IPS-NIHi7 (cell line): ENCODE data around the gene MFAP5.
A peak's percentile ranks its signal among the peaks of the same experiment; 100 is the strongest.

Experiments
- DNase-seq: peaks from one replicate; pipeline ENCODE4 v3.0.0; 2012; ENCODE audit warnings: mixed read lengths; ENCODE audit errors: extremely low spot score

The MFAP5 gene

DNA sequence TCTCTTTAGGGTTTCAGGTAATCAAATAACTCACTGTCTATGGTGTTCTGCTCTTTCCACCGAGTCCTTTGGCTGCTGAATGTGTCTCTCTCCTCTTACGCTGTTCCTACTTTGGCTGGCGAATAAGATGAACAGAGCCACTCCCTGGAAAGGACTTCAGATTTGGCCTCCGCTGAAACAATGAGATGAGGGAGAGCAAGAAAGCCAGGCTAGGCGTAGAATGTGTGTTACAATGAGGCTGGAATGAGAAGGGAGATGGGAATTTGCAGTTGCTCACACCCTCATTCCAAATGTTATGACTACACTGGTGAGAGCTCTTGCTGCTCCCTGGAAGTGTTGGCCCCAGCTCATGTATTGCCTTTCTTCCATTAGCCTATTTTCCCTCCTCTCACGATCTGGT is at the start of gene MFAP5:
Gene MFAP5 (minus strand): TSS at position 234 of the 400 bp plus-strand sequence. CDS start 722 bp downstream, outside the sequence.
- peak; percentile 22 for DNase-seq

DNA sequence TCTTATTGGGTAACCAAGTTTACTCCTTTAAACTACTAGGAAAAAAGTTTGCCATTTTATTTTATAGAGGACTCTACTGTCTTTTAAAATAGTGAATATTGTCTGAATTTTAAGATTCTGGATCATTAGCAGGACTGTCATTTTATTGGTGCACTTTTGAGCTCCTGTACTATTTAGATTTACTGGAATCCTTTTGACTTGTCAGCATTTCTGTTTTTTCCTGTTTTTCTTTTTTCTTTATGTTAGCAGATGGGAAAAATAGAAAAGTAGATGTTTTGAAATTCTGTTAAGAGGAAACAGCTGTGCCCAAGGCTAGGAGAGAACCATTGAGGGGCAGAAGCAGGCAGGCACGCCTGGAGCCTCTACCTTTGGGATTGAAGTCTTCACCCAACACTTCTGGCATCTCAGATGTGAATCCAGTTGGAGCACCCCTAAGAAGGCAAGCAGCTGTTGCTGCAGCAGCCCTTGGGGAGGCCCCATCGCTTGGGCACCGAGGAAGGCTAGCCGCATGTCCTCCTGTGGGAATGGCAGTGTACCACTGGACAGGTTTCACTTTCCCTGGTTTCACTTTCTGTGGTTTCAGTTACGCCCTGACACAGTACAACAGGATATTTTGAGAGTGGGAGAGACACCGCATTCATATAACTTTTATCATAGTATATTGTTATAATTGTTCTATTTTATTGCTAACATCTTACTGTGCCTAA is 46.7 kb upstream of the MFAP5 start:
- DNase-seq: no peak

DNA sequence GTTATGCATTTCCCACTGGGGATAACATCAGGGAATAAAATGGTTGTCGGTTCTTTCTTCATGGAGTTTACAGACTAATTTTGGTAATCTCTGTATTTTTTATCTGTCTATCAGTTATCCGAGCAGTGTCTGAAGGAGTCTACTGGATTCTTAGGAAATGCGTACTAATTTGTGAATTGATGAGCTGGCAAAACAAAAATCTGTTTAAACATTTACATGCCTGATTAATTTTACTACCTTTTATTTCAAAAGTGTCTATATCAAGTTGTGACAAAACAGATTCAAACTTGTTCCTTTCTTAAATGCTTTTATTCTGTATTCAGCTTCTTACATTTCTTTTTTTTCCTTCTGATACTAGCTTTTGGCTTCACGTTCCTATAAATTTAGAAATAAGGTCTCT is 39.5 kb upstream of the MFAP5 start:
- DNase-seq: no peak

- no peak for DNase-seq
Observed at GRCh38 chr12:8701046-8701660, 38.5 kb upstream of the MFAP5 start.

- DNase-seq: no peak
Observed at GRCh38 chr12:8699714-8700113, 37.1 kb upstream of the MFAP5 start.

DNA sequence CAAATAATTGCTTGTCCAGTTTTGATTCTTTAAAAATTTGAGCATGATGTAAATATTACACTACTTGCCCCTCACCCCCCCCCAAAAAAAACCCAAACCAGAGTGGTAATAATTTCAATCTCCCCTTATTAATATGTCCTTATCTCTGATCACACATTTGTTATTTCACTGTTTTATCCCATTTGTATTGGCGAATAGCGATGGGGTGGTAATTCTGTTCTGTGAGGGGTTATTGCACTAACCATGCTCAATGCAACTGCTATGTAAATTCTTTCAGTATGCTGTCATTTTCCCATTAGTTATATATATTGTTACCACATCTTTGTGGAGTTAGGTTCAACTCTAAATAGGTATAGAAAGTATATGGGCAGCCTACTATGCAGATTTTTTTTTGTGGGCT is 36.3 kb upstream of the MFAP5 start:
- no peak for DNase-seq

- peak; percentile 73 for DNase-seq
Observed at GRCh38 chr12:8698132-8698851, 35.7 kb upstream of the MFAP5 start.

DNA sequence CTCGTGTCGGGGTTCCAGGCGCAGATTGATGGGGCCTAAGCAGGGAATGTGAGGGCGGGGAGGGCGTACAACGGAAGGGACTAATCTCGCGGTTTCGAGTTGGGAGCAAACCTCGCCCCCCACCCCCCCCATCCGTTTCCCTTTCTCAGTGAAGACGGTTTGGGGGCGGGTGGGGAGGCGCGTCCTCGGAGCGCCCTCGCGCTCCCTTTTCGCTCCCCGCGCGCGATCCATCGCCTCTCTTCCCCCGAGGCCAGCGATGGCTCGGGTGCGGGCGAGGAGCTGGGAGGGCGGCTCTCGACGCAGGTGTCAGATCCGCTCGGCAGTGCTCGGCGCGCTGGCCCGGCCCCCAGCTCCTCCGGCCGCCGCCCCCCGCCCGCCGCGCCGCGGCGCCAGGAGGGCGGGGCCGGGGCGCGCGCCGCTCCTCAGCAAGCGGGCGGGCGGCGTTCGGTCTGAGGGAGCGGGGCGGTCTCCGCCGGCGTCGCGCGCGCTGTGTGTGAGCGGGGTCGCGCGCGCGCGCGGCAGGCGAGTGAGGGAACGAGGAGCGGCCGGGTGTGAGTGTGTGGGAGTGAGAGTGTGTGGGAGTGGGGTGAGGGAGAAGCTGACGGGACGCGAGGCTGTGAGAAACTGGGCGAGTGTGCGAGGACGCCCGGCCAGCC is 35.0 kb upstream of the MFAP5 start, which contains the start of gene RIMKLB:
Gene RIMKLB (plus strand): TSS at position 516 of the 656 bp plus-strand sequence. CDS start 15,876 bp downstream, outside the sequence.
- peak; percentile 84 for DNase-seq

- DNase-seq: no peak
Observed at GRCh38 chr12:8697120-8697475, 34.5 kb upstream of the MFAP5 start.

DNA sequence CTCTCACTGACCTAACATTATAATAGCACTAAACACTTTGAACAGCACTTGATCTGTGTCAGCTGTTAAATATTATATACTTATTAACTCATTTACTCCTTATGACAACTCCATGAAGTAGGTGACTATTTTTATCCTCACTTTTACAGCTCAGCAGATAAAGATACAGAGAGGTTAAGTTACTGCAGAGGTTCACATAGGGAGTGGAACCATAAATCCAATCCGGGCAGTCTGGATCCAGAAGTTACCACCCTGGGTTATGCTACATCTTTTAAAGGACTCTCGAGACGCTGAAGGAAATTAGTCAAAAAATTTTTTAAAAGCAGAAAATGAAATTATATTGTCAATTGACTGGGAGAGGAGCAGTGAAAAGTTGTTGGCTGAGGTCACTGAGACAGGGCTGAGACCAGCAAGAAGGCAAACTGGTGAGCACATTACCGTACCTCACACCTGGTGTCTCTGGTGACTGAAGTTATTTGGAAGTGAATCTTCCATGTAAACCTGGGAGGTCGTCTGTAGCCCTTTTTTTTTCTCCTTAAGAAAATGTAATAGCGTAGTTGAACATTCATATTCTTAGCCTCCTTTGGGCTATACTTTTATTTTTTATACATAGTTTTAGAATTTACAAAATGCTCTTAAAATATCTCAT is 33.9 kb upstream of the MFAP5 start:
- peak; percentile 22 for DNase-seq

GRCh38 chr12:8695116-8695515 is 32.5 kb upstream of the MFAP5 start:
- no peak for DNase-seq

GRCh38 chr12:8692573-8692972 is 29.9 kb upstream of the MFAP5 start:
- peak; percentile 79 for DNase-seq

DNA sequence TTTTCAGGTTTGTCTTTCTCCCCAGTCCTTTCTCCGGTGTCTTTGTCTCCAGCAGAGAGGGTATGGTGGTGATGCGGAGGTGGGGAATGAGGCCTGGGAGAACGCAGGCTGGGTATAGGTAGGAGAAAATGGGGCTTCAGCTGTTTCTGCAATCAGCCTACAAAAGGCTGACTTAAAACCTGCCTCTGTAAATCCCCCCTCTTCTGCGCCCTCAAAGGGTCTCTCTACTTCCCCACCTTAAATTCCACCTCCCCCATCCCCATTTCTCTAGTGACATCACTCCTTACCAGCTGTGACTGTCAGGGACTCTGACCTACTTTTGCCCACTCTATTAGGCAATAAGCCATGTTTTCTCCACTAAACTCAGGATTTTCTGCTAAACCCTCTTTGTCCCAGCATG is 27.1 kb upstream of the MFAP5 start:
- DNase-seq: peak; percentile 31

DNA sequence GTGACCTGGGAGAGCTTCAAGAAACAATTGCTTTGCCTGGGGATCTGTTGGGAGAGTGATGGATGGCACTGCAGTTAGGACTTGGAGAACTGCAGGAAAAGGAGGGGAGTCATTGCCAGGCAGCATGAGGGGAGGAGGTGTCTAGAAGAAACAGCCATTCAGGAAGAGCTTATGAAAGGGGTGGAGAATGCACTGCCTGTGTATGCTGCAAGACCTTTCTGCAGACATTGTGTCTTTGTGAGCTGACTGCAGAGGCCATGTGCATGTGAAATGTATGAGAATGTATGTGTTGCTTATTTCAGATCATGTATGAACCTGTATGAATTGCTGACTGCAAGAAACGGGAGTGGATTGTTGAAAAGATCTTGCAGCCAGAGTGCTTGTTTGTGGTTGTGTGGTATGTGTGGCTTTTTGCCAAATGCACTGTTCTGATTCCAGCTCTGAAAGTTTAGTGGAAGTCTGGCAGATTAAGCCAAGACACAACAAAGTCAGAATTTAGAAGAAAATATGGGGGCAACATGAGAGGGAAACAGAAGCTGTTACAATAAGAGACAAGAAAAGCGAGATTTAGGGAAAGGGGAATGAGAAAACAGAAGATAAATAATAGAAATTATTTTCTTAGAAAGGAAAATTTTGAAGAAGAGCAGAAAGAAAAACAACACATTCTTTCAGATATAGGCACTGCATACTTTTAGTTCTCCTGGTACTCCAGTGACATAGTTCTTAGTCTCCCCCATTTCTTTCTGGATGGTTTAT is 25.4 kb upstream of the MFAP5 start:
- DNase-seq: peak; percentile 43

DNA sequence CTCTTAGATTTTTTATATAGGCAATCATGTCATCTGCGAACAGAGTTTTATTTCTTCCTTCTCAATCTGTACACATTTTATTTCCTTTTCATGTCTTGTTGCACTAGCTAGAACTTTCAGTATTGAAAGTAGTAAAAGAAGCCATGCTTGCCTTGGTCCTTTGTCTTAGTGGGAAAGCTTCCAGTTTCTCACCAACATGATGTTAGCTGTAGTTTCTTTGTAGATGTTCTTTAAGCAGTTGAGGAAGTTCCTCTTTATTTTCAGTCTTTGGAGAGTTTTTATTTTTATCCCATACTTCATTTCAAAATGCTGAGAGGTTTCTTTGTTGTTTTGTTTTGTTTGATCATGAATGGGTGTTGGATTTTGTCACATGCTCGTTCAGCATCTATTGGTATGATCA is 22.4 kb upstream of the MFAP5 start:
- DNase-seq: no peak

GRCh38 chr12:8681129-8681884 is 18.7 kb upstream of the MFAP5 start:
- DNase-seq: peak; percentile 43

DNA sequence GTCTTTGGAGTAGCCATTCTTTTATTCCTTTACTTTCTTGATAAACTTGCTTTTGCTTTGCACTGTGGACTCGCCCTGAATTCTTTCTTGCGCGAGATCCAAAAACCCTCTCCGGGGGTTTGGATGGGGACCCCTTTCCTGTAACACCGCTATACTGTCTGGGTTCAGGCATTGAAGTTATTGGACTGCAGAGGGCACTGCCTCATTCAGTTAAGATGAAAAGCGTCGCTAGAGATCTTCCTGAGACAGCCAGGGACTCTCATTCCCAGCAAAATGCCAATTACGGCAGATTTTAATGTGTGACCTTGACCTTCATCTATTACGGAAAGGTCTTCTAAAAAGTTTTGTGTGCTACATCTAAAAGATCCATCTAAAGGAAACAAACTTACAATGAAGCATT is 17.9 kb upstream of the MFAP5 start:
- DNase-seq: peak; percentile 31

- no peak for DNase-seq
Observed at GRCh38 chr12:8678661-8679111, 16.1 kb upstream of the MFAP5 start.

DNA sequence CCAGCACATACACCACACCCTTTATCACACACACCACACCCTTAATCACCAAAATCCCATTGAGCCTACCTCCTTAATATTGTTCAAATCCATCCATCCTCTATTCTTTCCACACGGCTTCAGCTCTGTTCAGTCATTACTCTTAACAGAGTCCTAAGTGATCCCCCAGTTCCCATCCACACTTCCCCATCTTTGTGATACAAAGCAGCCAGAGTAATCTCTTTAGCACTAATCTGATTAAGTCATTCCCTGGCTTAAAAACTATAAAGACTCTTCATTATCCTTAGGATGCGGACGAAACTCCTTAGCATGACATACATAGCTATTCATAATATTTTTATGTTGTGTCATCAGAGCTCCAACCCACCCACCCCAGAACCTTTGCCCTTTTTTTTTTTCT is 14.7 kb upstream of the MFAP5 start:
- DNase-seq: no peak

DNA sequence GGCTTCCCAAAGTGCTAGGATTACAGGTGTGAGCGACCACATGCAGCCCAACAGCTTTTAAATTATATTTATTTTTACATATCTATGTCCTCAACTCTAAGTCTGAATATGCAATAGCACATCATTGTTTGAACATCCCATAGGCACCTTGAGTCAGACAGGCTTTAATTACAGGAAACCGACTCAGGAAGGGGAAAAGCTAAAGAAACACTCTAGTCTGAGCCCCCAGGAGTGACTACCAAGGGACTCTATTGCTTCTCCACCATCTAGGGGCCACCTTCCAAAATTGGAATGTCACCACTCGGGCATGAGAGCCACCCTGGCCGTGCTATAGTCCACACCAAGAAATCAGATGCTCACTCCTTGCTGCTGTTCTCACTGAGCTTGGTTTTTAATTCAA is 14.0 kb upstream of the MFAP5 start:
- no peak for DNase-seq
